MM.1S (cell line): ENCODE data around the gene PTPRF.

Experiments used
- DNase-seq: peaks from one replicate; pipeline ENCODE4 v3.0.0-alpha.2; 2015
- H2AFZ ChIP-seq: fragments of 300-600 bp; sonication (generic); 2 replicates; pipeline ENCODE4 v1.6.0; 2016; ENCODE audit warnings: antibody characterized with exemption, low read length
- H3F3A ChIP-seq: fragments of 300-600 bp; sonication (generic); 2 replicates; pipeline ENCODE4 v1.6.1; 2016; ENCODE audit warnings: mild to moderate bottlenecking, antibody characterized with exemption, low read length, moderate library complexity, mixed read lengths; ENCODE audit not compliant: insufficient read depth
- H3K27ac ChIP-seq: fragments of 300-600 bp; sonication (generic); 2 replicates; pipeline ENCODE4 v1.5.1; 2016; ENCODE audit warnings: mild to moderate bottlenecking, low read length
- H3K27me3 ChIP-seq: fragments of 300-600 bp; sonication (generic); replicated peaks from 2 replicates; pipeline ENCODE4 v1.6.0; 2016; ENCODE audit warnings: low read length; ENCODE audit not compliant: insufficient read depth
- H3K36me3 ChIP-seq: fragments of 300-600 bp; sonication (generic); replicated peaks from 2 replicates; pipeline ENCODE4 v1.6.1; 2016; ENCODE audit warnings: mild to moderate bottlenecking, low read length, mixed read lengths; ENCODE audit not compliant: insufficient read depth
- H3K4me1 ChIP-seq: fragments of 300-600 bp; sonication (generic); 2 replicates; pipeline ENCODE4 v1.6.1; 2016; ENCODE audit warnings: low read length, mixed read lengths
- H3K4me2 ChIP-seq: fragments of 300-600 bp; sonication (generic); 2 replicates; pipeline ENCODE4 v1.6.0; 2016; ENCODE audit warnings: low read depth, low read length
- H3K4me3 ChIP-seq: fragments of 300-600 bp; sonication (generic); 2 replicates; pipeline ENCODE4 v1.5.1; 2016; ENCODE audit warnings: low read length, mixed read lengths
- H3K79me2 ChIP-seq: fragments of 300-600 bp; sonication (generic); 2 replicates; pipeline ENCODE4 v1.6.1; 2016; ENCODE audit warnings: mixed run types, low read length, mixed read lengths
- H3K9ac ChIP-seq: fragments of 300-600 bp; sonication (generic); 2 replicates; pipeline ENCODE4 v1.6.1; 2016; ENCODE audit warnings: low read length, mixed read lengths
- H3K9me2 ChIP-seq: fragments of 300-600 bp; sonication (generic); replicated peaks from 2 replicates; pipeline ENCODE4 v1.6.1; 2016; ENCODE audit warnings: mild to moderate bottlenecking, low read length, mixed read lengths; ENCODE audit not compliant: insufficient read depth
- H3K9me3 ChIP-seq: fragments of 300-600 bp; sonication (generic); replicated peaks from 2 replicates; pipeline ENCODE4 v1.6.1; 2016; ENCODE audit warnings: mild to moderate bottlenecking, low read length, mixed read lengths; ENCODE audit not compliant: insufficient read depth
- H4K20me1 ChIP-seq: fragments of 300-600 bp; sonication (generic); 2 replicates; pipeline ENCODE4 v1.6.1; 2016; ENCODE audit warnings: mild to moderate bottlenecking, low read length, moderate library complexity, mixed read lengths; ENCODE audit not compliant: insufficient read depth
- CTCF ChIP-seq: fragments of 300-600 bp; sonication (generic); IDR thresholded peaks from 2 replicates; pipeline ENCODE4 v1.5.1; 2016; ENCODE audit warnings: antibody characterized with exemption, low read length, mixed read lengths
- EZH2 ChIP-seq: fragments of 300-600 bp; sonication (generic); optimal IDR thresholded peaks from 2 replicates; pipeline ENCODE3; 2017; ENCODE audit warnings: low read depth, mild to moderate bottlenecking, antibody characterized with exemption, low read length, mixed read lengths
- EZH2phosphoT487 ChIP-seq: fragments of 300-600 bp; sonication (generic); IDR thresholded peaks from 2 replicates; pipeline ENCODE4 v1.6.1; 2018; ENCODE audit warnings: antibody characterized with exemption, low read length

The PTPRF gene

GRCh38 chr1:43539726-43540434, 9.2 kb downstream of the PTPRF start:
- Histone ChIP-seq H3K36me3 (no peaks in the 10 kb centered on the region), H3K4me1 (no peaks in the 10 kb centered on the region), H3K9ac (no peak overlapping the region), H3K9me2 (no peaks in the 10 kb centered on the region), H3K27me3 (no peaks in the 10 kb centered on the region), H3K27ac (no peak overlapping the region), H3K4me3 (no peak overlapping the region), H3K9me3 (no peaks in the 10 kb centered on the region), H3K4me2 (no peak overlapping the region), H3F3A (no peaks in the 10 kb centered on the region), H4K20me1 (no peaks in the 10 kb centered on the region), H3K79me2 (no peaks in the 10 kb centered on the region), H2AFZ (no peak overlapping the region)
- TF ChIP-seq EZH2phosphoT487 (no peak), CTCF (no peak), EZH2 (no peak)
- no peak for DNase-seq

GRCh38 chr1:43540653-43541071, 10.0 kb downstream of the PTPRF start:
- Histone ChIP-seq H3K4me3 (no peak overlapping the region), H3K4me1 (no peaks in the 10 kb centered on the region), H3K9me3 (no peaks in the 10 kb centered on the region), H3K79me2 (no peaks in the 10 kb centered on the region), H3K36me3 (no peaks in the 10 kb centered on the region), H3F3A (no peaks in the 10 kb centered on the region), H3K27me3 (no peaks in the 10 kb centered on the region), H4K20me1 (no peaks in the 10 kb centered on the region), H3K9ac (no peak overlapping the region), H2AFZ (no peak overlapping the region), H3K27ac (no peak overlapping the region), H3K9me2 (no peaks in the 10 kb centered on the region), H3K4me2 (no peak overlapping the region)
- no peak for DNase-seq
- TF ChIP-seq EZH2 (no peak), CTCF (no peak)

GRCh38 chr1:43541141-43541540, 10.5 kb downstream of the PTPRF start:
- no peak for TF ChIP-seq EZH2
- TF ChIP-seq EZH2phosphoT487, result no peak
- no peak for TF ChIP-seq CTCF
- H4K20me1 ChIP-seq, result no peaks in the 10 kb centered on the region
- H3K27ac ChIP-seq, result no peak overlapping the region
- H3F3A ChIP-seq, result no peaks in the 10 kb centered on the region
- no peak for DNase-seq
- no peaks in the 10 kb centered on the region for H3K9me3 ChIP-seq
- H3K9me2 ChIP-seq, result no peaks in the 10 kb centered on the region
- 0 out of 2 replicates have a peak, but pooled peaks cover 2% of the 10 kb centered on the region for H3K4me1 ChIP-seq
- H3K79me2 ChIP-seq, result no peaks in the 10 kb centered on the region
- H2AFZ ChIP-seq, result no peak overlapping the region
- no peaks in the 10 kb centered on the region for H3K36me3 ChIP-seq
- H3K9ac ChIP-seq, result no peak overlapping the region
- no peak overlapping the region for H3K4me3 ChIP-seq
- no peaks in the 10 kb centered on the region for H3K27me3 ChIP-seq
- no peak overlapping the region for H3K4me2 ChIP-seq
